Peyer's patch (tissue), 4 donors: ENCODE results near the gene ZMIZ1. TPM values are rescaled to one million over a fixed set of nuclear protein-coding genes. Genes with fewer than 3 reads are reported as not detected.

ENCODE experiments used
- DNase-seq, 3 donors: peaks; one replicate each; pipeline ENCODE4 v3.0.0-alpha.2; 2017 to 2019
- H3K27ac ChIP-seq, 4 donors: fragments of 200-600 bp; sonication (generic); one replicate each; pipeline ENCODE4 v1.5.1; 2016 to 2019
- H3K27me3 ChIP-seq, 2 donors: fragments of 200-600 bp; sonication (generic); one replicate each; pipeline ENCODE4 v1.5.1; 2019
- H3K36me3 ChIP-seq, 3 donors: fragments of 200-600 bp; sonication (generic); one replicate each; pipeline ENCODE4 v1.5.1; 2016 to 2019
- H3K4me1 ChIP-seq, 4 donors: fragments of 200-600 bp; sonication (generic); one replicate each; pipeline ENCODE4 v1.5.1; 2016 to 2019
- H3K4me3 ChIP-seq, 4 donors: fragments of 200-600 bp; sonication (generic); 1 replicate in 3 of 4; 2 replicates in 1 of 4; pipeline ENCODE4 v1.5.1; 2016 to 2019; ENCODE audit warnings: mild to moderate bottlenecking in 1 of 4
- H3K9me3 ChIP-seq, 4 donors: fragments of 200-600 bp; sonication (generic); one replicate each; pipeline ENCODE4 v1.5.1; 2016 to 2019; ENCODE audit warnings: mild to moderate bottlenecking in 1 of 4
- POLR2A ChIP-seq, 2 donors: fragments of 450-650 bp; IDR thresholded peaks; one replicate each; pipeline ENCODE4 v1.5.1; 2017; ENCODE audit warnings: antibody characterized with exemption in 2 of 2, mild to moderate bottlenecking in 2 of 2, moderate library complexity in 2 of 2
- total RNA-seq, 4 donors: library from RNA; depleted of rRNA; stranded (reverse); fragments of >200 nt; gene quantifications; one replicate each; pipeline ENCODE4 v1.1.0, GENCODE V29; 2016
- TF ChIP-seq, protein P1 (sequence below), 6 experiments: fragments of 450-650 bp in 4 of 6; fragments of 200-600 bp in 2 of 6; sonication (generic) in 1 of 6; IDR thresholded peaks; one replicate each; pipeline ENCODE4 v1.5.1; 2017 to 2019; ENCODE audit warnings: antibody characterized with exemption in 6 of 6, mild to moderate bottlenecking in 3 of 6, moderate library complexity in 1 of 6

ZMIZ1 gene
- total RNA-seq, 4 donors from 2014 or later = 40.4 to 86.7 (median 73.2) TPM

DNA sequence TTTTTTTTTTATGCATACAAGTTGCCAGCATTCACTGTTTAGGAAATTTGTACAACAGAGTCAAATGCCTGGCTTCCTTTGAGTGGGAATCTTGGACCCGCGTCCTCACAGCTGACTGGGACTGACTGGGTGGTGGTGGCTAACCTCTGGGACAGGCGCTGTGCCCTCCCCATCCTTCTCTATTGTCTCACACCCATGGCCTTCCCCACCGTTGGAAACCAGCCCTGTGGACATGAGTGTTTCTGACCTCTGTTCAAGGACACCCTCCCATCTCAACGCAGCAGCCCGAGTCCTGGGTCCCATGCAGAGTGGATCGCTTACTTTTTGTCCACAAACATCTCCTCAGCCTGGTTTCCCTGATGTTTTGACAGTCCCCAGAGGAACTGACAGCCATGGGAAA, 153.4 kb downstream of the ZMIZ1 start:
- Histone ChIP-seq H3K4me1 (peaks cover 0 to 46% (median 1%) of the 10 kb centered on the region in 4 donors), H3K27ac (peak overlapping the region in 2 of 4 donors; percentile 35 to 80), H3K9me3 (no peaks in the 10 kb centered on the region), H3K27me3 (no peaks in the 10 kb centered on the region), H3K36me3 (peaks cover 0 to 46% (median 0%) of the 10 kb centered on the region in 3 donors), H3K4me3 (no peak overlapping the region)
- DNase-seq = no peak
- TF ChIP-seq POLR2A (IDR thresholded peaks at IDR 0.05) = no peak
- TF ChIP-seq, protein P1, sequence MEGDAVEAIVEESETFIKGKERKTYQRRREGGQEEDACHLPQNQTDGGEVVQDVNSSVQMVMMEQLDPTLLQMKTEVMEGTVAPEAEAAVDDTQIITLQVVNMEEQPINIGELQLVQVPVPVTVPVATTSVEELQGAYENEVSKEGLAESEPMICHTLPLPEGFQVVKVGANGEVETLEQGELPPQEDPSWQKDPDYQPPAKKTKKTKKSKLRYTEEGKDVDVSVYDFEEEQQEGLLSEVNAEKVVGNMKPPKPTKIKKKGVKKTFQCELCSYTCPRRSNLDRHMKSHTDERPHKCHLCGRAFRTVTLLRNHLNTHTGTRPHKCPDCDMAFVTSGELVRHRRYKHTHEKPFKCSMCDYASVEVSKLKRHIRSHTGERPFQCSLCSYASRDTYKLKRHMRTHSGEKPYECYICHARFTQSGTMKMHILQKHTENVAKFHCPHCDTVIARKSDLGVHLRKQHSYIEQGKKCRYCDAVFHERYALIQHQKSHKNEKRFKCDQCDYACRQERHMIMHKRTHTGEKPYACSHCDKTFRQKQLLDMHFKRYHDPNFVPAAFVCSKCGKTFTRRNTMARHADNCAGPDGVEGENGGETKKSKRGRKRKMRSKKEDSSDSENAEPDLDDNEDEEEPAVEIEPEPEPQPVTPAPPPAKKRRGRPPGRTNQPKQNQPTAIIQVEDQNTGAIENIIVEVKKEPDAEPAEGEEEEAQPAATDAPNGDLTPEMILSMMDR (IDR thresholded peaks at IDR 0.05) = no peak

DNA sequence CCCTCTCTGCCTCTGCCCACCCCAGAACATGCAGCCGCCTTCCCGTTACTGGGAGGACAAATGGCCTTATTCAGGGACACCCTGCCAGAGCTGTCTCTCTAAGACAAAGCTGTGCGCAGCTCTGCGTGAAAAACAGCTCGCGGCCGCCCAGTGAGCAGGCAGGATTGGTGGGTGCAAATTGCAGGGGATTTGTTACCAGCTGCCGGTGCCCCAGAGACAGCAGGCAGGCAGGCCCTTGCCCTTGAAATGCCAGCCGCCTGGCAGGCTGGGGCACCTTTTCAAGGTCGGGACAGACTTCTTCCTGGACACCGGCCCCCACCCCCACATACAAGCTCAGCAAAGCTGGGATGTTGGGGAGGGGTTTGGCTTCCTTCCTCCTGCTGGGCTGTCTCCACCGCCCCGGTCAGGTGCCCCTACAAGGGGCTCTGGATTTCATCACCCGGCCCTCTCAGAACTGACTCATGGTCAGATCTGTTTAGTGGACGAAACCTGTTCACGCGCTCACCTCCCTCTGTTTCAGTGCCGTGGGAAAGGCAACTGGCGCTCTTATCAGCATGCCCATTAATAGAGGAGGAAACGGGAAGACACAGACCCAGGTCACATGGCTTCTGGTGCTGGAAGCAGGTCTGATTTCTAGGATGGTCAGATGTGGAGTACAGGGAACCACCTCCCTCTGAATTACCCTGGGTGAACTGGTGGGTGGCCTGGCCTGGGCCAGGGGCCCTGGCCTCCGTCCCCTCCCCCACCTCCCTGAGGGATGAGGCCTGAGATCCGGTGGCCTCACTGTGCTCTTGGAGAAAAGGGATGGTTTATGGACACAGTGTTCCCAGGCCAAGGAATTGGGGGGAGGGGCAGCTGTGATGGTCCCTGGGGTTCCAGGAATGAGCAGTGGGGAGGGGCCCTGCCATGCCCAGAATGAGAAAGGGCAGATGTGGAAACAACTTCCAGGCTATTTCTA, 154.6 kb downstream of the ZMIZ1 start:
- H3K27ac ChIP-seq = peak overlapping the region in 2 of 4 donors; percentile 35 to 80
- no peaks in the 10 kb centered on the region for H3K27me3 ChIP-seq
- peaks cover 0 to 43% (median 0%) of the 10 kb centered on the region in 3 donors for H3K36me3 ChIP-seq
- no peaks in the 10 kb centered on the region for H3K9me3 ChIP-seq
- TF ChIP-seq POLR2A (IDR thresholded peaks at IDR 0.05) = no peak
- TF ChIP-seq, protein P1 (IDR thresholded peaks at IDR 0.05) = no peak
- peaks cover 0 to 46% (median 1%) of the 10 kb centered on the region in 4 donors for H3K4me1 ChIP-seq
- DNase-seq = no peak
- no peak overlapping the region for H3K4me3 ChIP-seq

DNA sequence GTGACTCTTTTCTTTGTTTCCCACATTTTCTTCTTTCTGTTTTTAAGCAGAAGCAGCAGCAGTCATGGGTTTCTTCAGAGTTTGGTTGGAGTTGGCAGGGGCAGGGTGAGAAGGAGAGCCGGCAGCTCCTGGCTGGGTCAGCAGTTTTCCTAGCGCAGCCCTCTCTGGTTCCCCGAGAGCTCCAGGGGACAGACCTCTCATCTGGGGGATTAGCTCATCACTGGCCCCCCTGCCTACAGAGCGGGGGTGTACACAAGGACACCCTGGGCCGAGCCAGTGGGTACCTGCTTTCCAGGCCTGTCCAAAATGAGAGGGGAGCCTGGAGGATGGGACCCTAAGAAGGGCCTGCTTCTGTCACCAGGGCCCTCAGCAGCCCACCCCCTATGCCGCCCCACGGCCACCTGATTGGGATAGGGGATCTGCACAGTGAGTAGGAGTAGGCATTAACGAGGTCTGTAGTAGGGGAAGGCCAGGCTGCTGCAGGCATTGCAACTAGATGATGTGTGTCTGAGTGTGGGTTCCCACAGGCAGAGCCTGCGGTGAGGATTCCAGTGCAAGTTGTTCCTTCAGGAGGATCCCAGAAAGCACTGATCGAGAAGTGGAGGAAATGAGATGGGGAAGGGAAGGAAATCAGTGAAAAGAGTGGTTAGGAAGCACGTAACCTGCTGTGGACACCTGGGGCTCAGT, 155.6 kb downstream of the ZMIZ1 start:
- H3K27me3 ChIP-seq = no peaks in the 10 kb centered on the region
- peaks cover 0 to 49% (median 0%) of the 10 kb centered on the region in 3 donors for H3K36me3 ChIP-seq
- peak overlapping the region in 2 of 4 donors; percentile 35 to 80 for H3K27ac ChIP-seq
- H3K9me3 ChIP-seq = no peaks in the 10 kb centered on the region
- no peak for DNase-seq
- H3K4me1 ChIP-seq = peaks cover 0 to 39% (median 1%) of the 10 kb centered on the region in 4 donors
- TF ChIP-seq, protein P1 (IDR thresholded peaks at IDR 0.05) = no peak
- TF ChIP-seq POLR2A (IDR thresholded peaks at IDR 0.05) = no peak
- no peak overlapping the region for H3K4me3 ChIP-seq

DNA sequence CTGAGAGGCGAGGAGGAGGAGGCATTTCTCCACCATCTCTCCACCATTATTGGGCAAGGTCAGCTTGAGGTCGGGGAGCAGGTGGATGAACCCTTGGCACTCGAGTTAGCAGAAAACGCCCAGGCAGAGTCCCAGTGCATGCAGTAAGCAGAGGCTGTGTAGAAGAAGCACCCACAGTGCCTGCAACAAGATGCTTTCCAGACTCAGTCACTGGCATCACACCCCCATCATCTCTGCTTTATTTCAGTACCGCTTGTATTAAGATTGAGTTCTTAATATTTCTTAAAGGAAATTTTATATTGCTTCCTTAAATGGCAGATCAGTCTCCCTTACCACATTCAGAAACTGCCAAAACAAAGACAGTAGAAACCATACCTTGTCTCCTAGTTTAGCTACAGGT, 156.2 kb downstream of the ZMIZ1 start:
- Histone ChIP-seq H3K4me3 (no peak overlapping the region), H3K9me3 (no peaks in the 10 kb centered on the region), H3K27ac (peak overlapping the region in 1 of 4 donors; percentile 80), H3K27me3 (no peaks in the 10 kb centered on the region), H3K36me3 (peaks cover 0 to 55% (median 0%) of the 10 kb centered on the region in 3 donors), H3K4me1 (peaks cover 0 to 33% (median 1%) of the 10 kb centered on the region in 4 donors)
- DNase-seq = no peak
- TF ChIP-seq, protein P1 (IDR thresholded peaks at IDR 0.05) = no peak
- no peak for TF ChIP-seq POLR2A (IDR thresholded peaks at IDR 0.05)

DNA sequence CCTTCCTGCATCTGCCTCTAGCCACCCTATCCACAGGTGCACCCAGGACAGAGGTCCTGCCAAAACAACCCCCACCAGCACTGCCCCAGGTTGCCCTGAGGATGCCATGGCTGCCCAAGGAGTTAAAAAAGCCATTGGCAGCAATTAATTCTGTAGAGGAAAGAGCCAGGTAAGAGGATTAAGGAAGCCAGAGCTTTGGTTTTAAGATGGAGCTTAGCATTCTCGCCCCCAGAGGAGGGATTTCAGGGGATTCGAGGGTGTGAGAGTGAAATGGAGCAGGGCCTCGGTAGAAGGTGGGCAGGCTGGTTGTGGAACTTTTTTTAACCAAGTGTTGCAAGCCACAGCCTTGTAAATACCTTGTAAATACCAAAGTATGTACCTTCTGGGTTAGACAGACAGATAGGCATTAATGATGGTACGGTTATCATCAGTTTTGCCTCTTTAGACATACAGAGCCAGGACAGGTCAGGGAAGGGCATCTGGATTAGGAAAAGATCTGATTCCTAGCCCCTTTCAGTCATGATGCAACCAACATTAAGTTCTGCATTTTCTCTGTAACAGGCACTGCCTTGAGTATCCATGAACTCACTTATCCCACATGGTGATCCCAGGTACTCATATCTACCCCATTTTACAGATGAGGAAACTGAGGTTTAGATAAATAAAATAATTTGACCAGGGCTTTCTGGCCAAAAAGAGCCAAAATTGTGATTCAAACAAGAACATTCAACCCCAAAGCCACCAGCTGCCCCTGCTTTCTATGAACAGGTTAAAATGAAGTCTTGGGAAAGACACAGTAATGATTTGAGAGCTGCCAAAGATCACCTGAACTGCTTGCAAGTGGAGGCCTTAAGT, 157.9 kb downstream of the ZMIZ1 start:
- TF ChIP-seq, protein P1 (IDR thresholded peaks at IDR 0.05) = no peak
- no peak for TF ChIP-seq POLR2A (IDR thresholded peaks at IDR 0.05)
- no peaks in the 10 kb centered on the region for H3K27me3 ChIP-seq
- no peak for DNase-seq
- no peak overlapping the region for H3K4me3 ChIP-seq
- peaks cover 0 to 63% (median 0%) of the 10 kb centered on the region in 3 donors for H3K36me3 ChIP-seq
- H3K27ac ChIP-seq = no peak overlapping the region
- H3K4me1 ChIP-seq = peaks cover 0 to 17% (median 0%) of the 10 kb centered on the region in 4 donors
- no peaks in the 10 kb centered on the region for H3K9me3 ChIP-seq
